ENCODE measurements around the gene TEP1. TPM values are rescaled to one million over a fixed set of nuclear protein-coding genes. Genes with fewer than 3 reads are reported as not detected.
A peak's percentile ranks its signal among the peaks of the same experiment; 100 is the strongest.

The TEP1 gene
- total and polyA plus RNA-seq, 2 of the 13 experiments (the other 11 are each of a cell fraction or from before 2014, with no cell fraction given): 11.0 to 12.8 TPM

- TF ChIP-seq, protein P1, sequence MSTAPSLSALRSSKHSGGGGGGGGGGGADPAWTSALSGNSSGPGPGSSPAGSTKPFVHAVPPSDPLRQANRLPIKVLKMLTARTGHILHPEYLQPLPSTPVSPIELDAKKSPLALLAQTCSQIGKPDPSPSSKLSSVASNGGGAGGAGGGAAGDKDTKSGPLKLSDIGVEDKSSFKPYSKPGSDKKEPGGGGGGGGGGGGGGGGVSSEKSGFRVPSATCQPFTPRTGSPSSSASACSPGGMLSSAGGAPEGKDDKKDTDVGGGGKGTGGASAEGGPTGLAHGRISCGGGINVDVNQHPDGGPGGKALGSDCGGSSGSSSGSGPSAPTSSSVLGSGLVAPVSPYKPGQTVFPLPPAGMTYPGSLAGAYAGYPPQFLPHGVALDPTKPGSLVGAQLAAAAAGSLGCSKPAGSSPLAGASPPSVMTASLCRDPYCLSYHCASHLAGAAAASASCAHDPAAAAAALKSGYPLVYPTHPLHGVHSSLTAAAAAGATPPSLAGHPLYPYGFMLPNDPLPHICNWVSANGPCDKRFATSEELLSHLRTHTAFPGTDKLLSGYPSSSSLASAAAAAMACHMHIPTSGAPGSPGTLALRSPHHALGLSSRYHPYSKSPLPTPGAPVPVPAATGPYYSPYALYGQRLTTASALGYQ (CRISPR knock-in tag; IDR thresholded peaks at IDR 0.05): peak; percentile 54; the same call in 1 of the 2 replicates
- peak; percentile 92 for TF ChIP-seq HDAC1 (CRISPR knock-in tag; IDR thresholded peaks at IDR 0.05)
- peak; percentile 63; the same call in 1 of the 2 replicates for TF ChIP-seq ZNF253 (CRISPR knock-in tag; IDR thresholded peaks at IDR 0.05; ENCODE audit: borderline replicate concordance)
- TF ChIP-seq AGO2 (optimal IDR thresholded peaks at IDR 0.05; ENCODE audit: low read depth, low read length): peak; percentile 75
- TF ChIP-seq, protein P2, sequence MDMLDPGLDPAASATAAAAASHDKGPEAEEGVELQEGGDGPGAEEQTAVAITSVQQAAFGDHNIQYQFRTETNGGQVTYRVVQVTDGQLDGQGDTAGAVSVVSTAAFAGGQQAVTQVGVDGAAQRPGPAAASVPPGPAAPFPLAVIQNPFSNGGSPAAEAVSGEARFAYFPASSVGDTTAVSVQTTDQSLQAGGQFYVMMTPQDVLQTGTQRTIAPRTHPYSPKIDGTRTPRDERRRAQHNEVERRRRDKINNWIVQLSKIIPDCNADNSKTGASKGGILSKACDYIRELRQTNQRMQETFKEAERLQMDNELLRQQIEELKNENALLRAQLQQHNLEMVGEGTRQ (IDR thresholded peaks at IDR 0.05; ENCODE audit: low read depth, low read length): peak; percentile 100
- TF ChIP-seq, protein P2 (CRISPR knock-in tag; IDR thresholded peaks at IDR 0.05; ENCODE audit: borderline replicate concordance): peak; percentile 100
- no peak for TF ChIP-seq XBP1 (CRISPR knock-in tag; IDR thresholded peaks at IDR 0.05)
- TF ChIP-seq, protein P3, sequence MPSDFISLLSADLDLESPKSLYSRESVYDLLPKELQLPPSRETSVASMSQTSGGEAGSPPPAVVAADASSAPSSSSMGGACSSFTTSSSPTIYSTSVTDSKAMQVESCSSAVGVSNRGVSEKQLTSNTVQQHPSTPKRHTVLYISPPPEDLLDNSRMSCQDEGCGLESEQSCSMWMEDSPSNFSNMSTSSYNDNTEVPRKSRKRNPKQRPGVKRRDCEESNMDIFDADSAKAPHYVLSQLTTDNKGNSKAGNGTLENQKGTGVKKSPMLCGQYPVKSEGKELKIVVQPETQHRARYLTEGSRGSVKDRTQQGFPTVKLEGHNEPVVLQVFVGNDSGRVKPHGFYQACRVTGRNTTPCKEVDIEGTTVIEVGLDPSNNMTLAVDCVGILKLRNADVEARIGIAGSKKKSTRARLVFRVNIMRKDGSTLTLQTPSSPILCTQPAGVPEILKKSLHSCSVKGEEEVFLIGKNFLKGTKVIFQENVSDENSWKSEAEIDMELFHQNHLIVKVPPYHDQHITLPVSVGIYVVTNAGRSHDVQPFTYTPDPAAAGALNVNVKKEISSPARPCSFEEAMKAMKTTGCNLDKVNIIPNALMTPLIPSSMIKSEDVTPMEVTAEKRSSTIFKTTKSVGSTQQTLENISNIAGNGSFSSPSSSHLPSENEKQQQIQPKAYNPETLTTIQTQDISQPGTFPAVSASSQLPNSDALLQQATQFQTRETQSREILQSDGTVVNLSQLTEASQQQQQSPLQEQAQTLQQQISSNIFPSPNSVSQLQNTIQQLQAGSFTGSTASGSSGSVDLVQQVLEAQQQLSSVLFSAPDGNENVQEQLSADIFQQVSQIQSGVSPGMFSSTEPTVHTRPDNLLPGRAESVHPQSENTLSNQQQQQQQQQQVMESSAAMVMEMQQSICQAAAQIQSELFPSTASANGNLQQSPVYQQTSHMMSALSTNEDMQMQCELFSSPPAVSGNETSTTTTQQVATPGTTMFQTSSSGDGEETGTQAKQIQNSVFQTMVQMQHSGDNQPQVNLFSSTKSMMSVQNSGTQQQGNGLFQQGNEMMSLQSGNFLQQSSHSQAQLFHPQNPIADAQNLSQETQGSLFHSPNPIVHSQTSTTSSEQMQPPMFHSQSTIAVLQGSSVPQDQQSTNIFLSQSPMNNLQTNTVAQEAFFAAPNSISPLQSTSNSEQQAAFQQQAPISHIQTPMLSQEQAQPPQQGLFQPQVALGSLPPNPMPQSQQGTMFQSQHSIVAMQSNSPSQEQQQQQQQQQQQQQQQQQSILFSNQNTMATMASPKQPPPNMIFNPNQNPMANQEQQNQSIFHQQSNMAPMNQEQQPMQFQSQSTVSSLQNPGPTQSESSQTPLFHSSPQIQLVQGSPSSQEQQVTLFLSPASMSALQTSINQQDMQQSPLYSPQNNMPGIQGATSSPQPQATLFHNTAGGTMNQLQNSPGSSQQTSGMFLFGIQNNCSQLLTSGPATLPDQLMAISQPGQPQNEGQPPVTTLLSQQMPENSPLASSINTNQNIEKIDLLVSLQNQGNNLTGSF (CRISPR knock-in tag; IDR thresholded peaks at IDR 0.05): no peak; the same call in 1 of the 2 replicates
- TF ChIP-seq ZNF317 (CRISPR knock-in tag; IDR thresholded peaks at IDR 0.05): peak; percentile 77
- no peak; the same call in 1 of the 2 replicates for TF ChIP-seq TIGD3 (CRISPR knock-in tag; IDR thresholded peaks at IDR 0.05; ENCODE audit: borderline replicate concordance)
- TF ChIP-seq, protein P4, sequence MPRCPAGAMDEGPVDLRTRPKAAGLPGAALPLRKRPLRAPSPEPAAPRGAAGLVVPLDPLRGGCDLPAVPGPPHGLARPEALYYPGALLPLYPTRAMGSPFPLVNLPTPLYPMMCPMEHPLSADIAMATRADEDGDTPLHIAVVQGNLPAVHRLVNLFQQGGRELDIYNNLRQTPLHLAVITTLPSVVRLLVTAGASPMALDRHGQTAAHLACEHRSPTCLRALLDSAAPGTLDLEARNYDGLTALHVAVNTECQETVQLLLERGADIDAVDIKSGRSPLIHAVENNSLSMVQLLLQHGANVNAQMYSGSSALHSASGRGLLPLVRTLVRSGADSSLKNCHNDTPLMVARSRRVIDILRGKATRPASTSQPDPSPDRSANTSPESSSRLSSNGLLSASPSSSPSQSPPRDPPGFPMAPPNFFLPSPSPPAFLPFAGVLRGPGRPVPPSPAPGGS (CRISPR knock-in tag; IDR thresholded peaks at IDR 0.05): peak; percentile 97; the same call in 1 of the 2 replicates
- peak; percentile 86 for TF ChIP-seq ZNF160 (CRISPR knock-in tag; IDR thresholded peaks at IDR 0.05)
- peak; percentile 92; the same call in 1 of the 2 replicates for TF ChIP-seq GTF2F1 (IDR thresholded peaks at IDR 0.05; ENCODE audit: low read length)
- peak; percentile 97 for TF ChIP-seq ZNF335 (CRISPR knock-in tag; IDR thresholded peaks at IDR 0.05)
Measured at GRCh38 chr14:20461225-20462141, 48.2 kb upstream of the TEP1 start, which contains the start of gene PIP4P1 (continued).
